ENCODE measurements around the gene CTNND2.

DNA sequence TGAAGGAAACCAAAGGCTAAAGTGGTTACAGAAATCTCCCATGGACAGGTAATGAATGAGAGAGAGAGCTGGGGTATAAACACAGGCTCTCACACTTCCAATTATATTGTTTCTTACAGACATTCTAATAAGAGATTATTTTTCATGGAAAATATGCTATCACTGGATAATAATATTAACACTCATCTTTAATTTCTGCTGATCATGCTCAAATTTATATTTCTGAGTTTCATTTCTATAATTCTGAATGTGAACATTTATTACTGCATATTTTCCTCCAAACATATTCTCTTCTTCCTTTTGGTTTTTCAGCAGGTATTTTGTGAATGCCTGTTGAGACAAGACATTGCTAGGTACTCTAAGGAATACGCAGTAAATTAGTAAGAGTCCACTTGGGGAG lies 733.0 kb downstream of the CTNND2 start:
- no peak for TF ChIP-seq BCL11A (IDR thresholded peaks at IDR 0.05; ENCODE audit: low read depth, low read length)
- no peak for TF ChIP-seq MYC (IDR thresholded peaks at IDR 0.05; ENCODE audit: insufficient read depth, insufficient read length, insufficient replicate concordance, low read length, severe bottlenecking)
- TF ChIP-seq JUNB (IDR thresholded peaks at IDR 0.05), result no peak
- TF ChIP-seq, protein P1, sequence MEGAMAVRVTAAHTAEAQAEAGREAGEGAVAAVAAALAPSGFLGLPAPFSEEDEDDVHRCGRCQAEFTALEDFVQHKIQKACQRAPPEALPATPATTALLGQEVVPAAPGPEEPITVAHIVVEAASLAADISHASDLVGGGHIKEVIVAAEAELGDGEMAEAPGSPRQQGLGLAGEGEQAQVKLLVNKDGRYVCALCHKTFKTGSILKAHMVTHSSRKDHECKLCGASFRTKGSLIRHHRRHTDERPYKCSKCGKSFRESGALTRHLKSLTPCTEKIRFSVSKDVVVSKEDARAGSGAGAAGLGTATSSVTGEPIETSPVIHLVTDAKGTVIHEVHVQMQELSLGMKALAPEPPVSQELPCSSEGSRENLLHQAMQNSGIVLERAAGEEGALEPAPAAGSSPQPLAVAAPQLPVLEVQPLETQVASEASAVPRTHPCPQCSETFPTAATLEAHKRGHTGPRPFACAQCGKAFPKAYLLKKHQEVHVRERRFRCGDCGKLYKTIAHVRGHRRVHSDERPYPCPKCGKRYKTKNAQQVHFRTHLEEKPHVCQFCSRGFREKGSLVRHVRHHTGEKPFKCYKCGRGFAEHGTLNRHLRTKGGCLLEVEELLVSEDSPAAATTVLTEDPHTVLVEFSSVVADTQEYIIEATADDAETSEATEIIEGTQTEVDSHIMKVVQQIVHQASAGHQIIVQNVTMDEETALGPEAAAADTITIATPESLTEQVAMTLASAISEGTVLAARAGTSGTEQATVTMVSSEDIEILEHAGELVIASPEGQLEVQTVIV (IDR thresholded peaks at IDR 0.05; ENCODE audit: borderline replicate concordance, partially characterized antibody), result no peak
- TF ChIP-seq, protein P2, sequence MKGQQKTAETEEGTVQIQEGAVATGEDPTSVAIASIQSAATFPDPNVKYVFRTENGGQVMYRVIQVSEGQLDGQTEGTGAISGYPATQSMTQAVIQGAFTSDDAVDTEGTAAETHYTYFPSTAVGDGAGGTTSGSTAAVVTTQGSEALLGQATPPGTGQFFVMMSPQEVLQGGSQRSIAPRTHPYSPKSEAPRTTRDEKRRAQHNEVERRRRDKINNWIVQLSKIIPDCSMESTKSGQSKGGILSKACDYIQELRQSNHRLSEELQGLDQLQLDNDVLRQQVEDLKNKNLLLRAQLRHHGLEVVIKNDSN (IDR thresholded peaks at IDR 0.05; ENCODE audit: borderline replicate concordance, extremely low read length, insufficient read depth, low read depth, low read length), result no peak
- TF ChIP-seq, protein P3, sequence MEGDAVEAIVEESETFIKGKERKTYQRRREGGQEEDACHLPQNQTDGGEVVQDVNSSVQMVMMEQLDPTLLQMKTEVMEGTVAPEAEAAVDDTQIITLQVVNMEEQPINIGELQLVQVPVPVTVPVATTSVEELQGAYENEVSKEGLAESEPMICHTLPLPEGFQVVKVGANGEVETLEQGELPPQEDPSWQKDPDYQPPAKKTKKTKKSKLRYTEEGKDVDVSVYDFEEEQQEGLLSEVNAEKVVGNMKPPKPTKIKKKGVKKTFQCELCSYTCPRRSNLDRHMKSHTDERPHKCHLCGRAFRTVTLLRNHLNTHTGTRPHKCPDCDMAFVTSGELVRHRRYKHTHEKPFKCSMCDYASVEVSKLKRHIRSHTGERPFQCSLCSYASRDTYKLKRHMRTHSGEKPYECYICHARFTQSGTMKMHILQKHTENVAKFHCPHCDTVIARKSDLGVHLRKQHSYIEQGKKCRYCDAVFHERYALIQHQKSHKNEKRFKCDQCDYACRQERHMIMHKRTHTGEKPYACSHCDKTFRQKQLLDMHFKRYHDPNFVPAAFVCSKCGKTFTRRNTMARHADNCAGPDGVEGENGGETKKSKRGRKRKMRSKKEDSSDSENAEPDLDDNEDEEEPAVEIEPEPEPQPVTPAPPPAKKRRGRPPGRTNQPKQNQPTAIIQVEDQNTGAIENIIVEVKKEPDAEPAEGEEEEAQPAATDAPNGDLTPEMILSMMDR (IDR thresholded peaks at IDR 0.05 in 2 of 3, conservative IDR thresholded peaks at IDR 0.05 in 1 of 3; ENCODE audit: control insufficient read depth in 2 of 3, extremely low read depth in 1 of 3, insufficient read depth in 1 of 3, low read depth in 3 of 3, low read length in 3 of 3), result no peak

All from GM12878 (cell line).